HepG2 (cell line): Measurements from ENCODE around the gene TUBA1A.

ENCODE experiments used
- CBX5 ChIP-seq: sonication (generic); formaldehyde crosslinking; IDR thresholded peaks from 2 replicates; pipeline ENCODE4 v1.4.0; 2020; ENCODE audit warnings: missing genetic modification reagents, borderline replicate concordance
- ETV6 ChIP-seq: sonication (generic); formaldehyde crosslinking; conservative IDR thresholded peaks from 2 replicates; pipeline ENCODE4 v1.4.0; 2020; ENCODE audit warnings: missing genetic modification reagents
- EZH2 ChIP-seq: conservative IDR thresholded peaks from 2 replicates; pipeline ENCODE4 v1.6.1; 2012; ENCODE audit warnings: mild to moderate bottlenecking, low read depth, low read length, moderate library complexity
- MXI1 ChIP-seq: IDR thresholded peaks from 3 replicates; pipeline ENCODE4 v1.6.1; 2012; ENCODE audit warnings: low read depth, low read length, inconsistent platforms, borderline replicate concordance
- TP53 ChIP-seq: sonication (generic); formaldehyde crosslinking; conservative IDR thresholded peaks from 2 replicates; pipeline ENCODE4 v1.4.0; 2020; ENCODE audit warnings: missing genetic modification reagents
- ZBTB1 ChIP-seq: sonication (generic); formaldehyde crosslinking; IDR thresholded peaks from 2 replicates; pipeline ENCODE4 v1.4.0; 2020; ENCODE audit warnings: missing genetic modification reagents, borderline replicate concordance
- ZNF644 ChIP-seq: IDR thresholded peaks from 2 replicates; pipeline ENCODE4 v1.6.1; 2016; ENCODE audit warnings: low read depth
- ZNF878 ChIP-seq: sonication (generic); formaldehyde crosslinking; IDR thresholded peaks from 2 replicates; pipeline ENCODE4 v1.8.1; 2023; ENCODE audit warnings: mild to moderate bottlenecking, missing genetic modification reagents, moderate library complexity
- TF ChIP-seq, protein P1 (sequence below): sonication (generic); formaldehyde crosslinking; IDR thresholded peaks from 2 replicates; pipeline ENCODE4 v1.4.0; 2020; ENCODE audit warnings: mild to moderate bottlenecking, missing genetic modification reagents

DNA sequence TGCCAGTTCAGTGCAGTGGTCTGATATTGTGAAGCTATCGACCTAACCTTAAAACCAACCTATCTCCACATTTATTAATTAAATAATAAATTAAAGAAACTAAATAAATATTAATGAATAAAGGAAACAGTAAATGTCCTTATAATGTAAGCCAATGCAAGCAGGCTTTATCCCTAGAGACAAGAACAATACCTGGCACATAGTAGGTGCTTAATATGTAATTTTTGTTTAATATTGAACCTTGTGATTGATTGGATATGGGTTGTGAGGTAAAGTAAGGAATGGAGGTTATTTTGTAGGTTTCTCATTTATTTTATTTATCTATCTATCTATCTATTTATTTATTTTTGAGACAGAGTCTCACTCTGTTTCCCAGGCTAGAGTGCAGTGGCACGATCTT is 49.9 kb downstream of the TUBA1A start:
- TF ChIP-seq ZBTB1 (CRISPR knock-in tag): no peak
- TF ChIP-seq CBX5 (CRISPR knock-in tag): no peak
- TF ChIP-seq ZNF878 (CRISPR knock-in tag): no peak
- TF ChIP-seq EZH2: no peak
- TF ChIP-seq, protein P1, sequence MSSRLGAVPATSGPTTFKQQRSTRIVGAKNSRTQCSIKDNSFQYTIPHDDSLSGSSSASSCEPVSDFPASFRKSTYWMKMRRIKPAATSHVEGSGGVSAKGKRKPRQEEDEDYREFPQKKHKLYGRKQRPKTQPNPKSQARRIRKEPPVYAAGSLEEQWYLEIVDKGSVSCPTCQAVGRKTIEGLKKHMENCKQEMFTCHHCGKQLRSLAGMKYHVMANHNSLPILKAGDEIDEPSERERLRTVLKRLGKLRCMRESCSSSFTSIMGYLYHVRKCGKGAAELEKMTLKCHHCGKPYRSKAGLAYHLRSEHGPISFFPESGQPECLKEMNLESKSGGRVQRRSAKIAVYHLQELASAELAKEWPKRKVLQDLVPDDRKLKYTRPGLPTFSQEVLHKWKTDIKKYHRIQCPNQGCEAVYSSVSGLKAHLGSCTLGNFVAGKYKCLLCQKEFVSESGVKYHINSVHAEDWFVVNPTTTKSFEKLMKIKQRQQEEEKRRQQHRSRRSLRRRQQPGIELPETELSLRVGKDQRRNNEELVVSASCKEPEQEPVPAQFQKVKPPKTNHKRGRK: no peak
- no peak for TF ChIP-seq TP53 (CRISPR knock-in tag)
- no peak for TF ChIP-seq ZNF644 (CRISPR knock-in tag)
- TF ChIP-seq ETV6: no peak
- no peak for TF ChIP-seq MXI1
